GM10248 (cell line): ENCODE measurements around the gene PRICKLE4.
"Not testable (repeated sequence)": the region's sequence is repeated elsewhere in the genome, so short reads cannot be mapped to it uniquely, and the experiment has no call there.

Experiments used
- CTCF ChIA-PET: fragments of 300-600 bp; sonication (Branson Sonifier 250); formaldehyde crosslinking; extraction: SDS; loops from one replicate; lab custom pipeline; 2021; ENCODE audit warnings: antibody characterized with exemption; lab: Yijun Ruan, JAX
- POLR2A ChIA-PET: fragments of 350-650 bp; sonication (Branson Sonifier 250); formaldehyde crosslinking; extraction: SDS; loops from one replicate; lab custom pipeline; 2020; ENCODE audit warnings: antibody characterized with exemption; lab: Yijun Ruan, JAX
- DNase-seq: peaks from one replicate; pipeline ENCODE4 v3.0.0; 2012; ENCODE audit errors: extremely low spot score
- TF ChIP-seq, protein P1 (sequence below): IDR thresholded peaks from 2 replicates; pipeline ENCODE4 v1.5.1; 2012; ENCODE audit warnings: mild to moderate bottlenecking, low read depth; ENCODE audit errors: extremely low read depth, missing control alignments, control extremely low read depth

PRICKLE4 gene

DNA sequence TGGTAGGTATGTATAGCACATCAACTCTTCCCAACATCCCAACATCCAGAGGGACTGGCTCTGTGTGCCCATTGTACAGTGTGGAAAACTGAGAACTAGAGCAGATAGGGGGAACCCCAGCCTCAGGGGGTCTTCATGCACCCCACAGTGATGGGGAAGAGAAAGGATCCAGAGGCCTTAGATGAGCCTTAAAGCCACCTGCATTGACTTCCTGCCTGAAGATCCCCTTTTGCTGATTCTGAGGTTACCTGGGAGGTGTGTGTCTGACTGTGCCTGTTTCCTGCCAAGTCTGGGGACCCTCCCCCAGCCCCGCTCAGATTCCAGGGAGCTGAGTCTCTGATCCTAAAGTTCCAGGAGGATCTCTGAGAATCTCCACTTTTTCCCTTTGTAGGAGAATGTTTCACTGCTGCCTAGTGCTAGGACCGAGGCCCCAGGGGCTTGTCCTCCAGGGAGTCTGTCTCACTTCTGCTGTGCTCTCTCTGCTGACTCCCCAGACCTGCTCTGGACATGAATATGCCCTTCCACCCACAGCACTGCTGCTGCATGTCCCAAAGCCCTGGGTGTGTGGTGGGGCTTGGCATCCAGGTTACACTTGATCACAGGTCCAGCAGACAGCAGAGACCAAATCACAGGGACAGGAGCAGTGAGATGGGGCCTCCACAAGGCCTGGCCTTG is 20.5 kb upstream of the PRICKLE4 start:
- TF ChIP-seq, protein P1, sequence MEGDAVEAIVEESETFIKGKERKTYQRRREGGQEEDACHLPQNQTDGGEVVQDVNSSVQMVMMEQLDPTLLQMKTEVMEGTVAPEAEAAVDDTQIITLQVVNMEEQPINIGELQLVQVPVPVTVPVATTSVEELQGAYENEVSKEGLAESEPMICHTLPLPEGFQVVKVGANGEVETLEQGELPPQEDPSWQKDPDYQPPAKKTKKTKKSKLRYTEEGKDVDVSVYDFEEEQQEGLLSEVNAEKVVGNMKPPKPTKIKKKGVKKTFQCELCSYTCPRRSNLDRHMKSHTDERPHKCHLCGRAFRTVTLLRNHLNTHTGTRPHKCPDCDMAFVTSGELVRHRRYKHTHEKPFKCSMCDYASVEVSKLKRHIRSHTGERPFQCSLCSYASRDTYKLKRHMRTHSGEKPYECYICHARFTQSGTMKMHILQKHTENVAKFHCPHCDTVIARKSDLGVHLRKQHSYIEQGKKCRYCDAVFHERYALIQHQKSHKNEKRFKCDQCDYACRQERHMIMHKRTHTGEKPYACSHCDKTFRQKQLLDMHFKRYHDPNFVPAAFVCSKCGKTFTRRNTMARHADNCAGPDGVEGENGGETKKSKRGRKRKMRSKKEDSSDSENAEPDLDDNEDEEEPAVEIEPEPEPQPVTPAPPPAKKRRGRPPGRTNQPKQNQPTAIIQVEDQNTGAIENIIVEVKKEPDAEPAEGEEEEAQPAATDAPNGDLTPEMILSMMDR = no peak
- ChIA-PET CTCF (interaction anchor here (1.0 to 1.6 kb wide), 3 partner anchors 8 to 17 kb away, joined by 3 to 5 read pairs (median 4); no protein-coding TSS in a partner anchor), POLR2A (no interaction called here)
- DNase-seq = no peak

DNA sequence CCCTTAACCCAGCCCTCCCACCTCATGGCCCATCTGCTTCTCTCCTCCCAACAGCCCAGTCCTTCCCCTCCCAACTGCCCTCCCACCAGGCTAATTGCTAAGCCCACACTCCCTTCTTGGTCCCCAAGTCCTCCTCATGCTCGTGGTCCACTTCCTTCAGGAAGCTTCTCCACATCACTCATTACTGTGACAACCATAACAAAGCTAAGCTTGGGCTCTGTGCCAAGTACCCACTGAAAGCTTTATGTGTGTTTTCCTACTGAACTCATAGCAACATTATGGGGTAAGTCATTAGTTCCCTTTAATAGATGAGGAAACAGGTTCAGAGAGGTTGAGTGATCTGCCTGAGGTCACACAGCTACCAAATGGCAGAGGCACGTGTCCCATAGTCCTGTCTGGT is 17.1 kb upstream of the PRICKLE4 start:
- ChIA-PET POLR2A (no interaction called here), CTCF (interaction anchor here (0.7 to 1.0 kb wide), 2 partner anchors 14 to 23 kb away, joined by 3 to 4 read pairs; no protein-coding TSS in a partner anchor)
- no peak for DNase-seq
- TF ChIP-seq, protein P1 = no peak

DNA sequence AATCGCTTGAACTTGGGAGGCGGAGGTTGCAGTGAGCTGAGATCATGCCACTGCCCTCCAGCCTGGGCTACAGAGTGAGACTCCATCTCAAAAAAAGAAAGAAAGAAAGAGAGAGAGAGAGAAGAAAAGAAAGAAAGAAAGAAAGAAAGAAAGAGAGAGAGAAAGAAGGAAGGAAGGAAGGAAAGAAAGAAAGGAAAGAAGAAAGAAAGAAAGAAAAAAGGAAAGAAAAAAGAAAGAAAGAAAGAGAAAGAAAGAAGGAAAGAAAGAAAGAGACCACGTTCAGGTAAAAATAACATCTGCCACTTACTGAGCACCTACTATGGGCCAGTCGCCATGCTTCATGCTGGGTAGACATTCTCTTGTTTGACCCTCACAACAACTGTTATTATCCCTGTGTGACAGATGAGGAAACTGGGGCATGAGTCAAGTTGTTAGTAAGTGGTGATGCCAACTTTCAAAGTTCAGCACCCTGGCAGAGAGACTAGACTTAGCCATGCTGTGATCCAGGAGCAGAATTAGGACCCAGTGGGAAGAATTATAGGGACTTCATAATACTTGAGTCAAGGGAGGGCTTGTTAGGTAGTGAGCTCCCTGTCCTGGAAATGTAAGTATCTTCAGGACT is 14.4 kb upstream of the PRICKLE4 start:
- CTCF ChIA-PET = interaction anchor here (0.9 to 1.5 kb wide), 4 partner anchors 9 to 398 kb away, joined by 3 to 4 read pairs (median 3); no protein-coding TSS in a partner anchor
- DNase-seq, POLR2A ChIA-PET: not testable (repeated sequence)

DNA sequence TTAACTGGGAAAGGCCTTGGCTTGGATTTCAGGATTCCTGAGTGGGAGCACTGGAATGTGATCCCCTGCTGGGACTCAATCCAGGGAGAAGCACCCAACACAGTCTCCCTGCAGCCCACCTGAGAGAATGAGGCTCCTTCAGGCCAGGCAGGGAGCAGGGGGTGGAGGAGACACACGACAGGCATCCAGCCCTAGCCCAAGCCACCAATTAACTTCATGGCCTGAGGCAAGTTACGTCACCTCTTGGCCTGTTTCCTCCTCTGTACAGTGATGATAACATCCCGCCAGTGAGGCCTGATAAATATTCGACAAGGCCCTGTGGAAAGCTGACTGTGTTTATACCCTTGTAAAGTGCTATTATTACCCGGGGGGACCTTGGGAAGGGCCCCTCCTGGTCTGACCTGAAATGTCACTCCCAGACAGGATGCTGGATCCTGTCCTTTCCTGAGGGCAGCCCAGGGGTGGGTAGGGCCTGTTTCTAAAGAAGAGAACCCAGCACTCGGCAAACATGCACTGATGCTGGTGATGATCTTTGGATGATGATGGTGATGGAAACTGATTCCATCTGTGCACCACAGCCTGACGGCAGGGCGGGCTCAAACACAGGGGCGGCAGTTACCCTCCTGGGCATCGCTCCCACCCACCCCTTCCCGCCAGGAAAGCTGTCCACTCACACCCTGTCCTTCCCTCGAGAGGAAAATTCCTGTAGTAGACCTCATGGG is 13.3 kb upstream of the PRICKLE4 start:
- ChIA-PET CTCF (interaction anchor here (0.9 to 4.0 kb wide), 9 partner anchors 8 to 399 kb away, joined by 3 to 22 read pairs (median 4); partner anchors contain the start of genes PGC and TOMM6), POLR2A (no interaction called here)
- TF ChIP-seq, protein P1 = no peak
- DNase-seq = no peak

DNA sequence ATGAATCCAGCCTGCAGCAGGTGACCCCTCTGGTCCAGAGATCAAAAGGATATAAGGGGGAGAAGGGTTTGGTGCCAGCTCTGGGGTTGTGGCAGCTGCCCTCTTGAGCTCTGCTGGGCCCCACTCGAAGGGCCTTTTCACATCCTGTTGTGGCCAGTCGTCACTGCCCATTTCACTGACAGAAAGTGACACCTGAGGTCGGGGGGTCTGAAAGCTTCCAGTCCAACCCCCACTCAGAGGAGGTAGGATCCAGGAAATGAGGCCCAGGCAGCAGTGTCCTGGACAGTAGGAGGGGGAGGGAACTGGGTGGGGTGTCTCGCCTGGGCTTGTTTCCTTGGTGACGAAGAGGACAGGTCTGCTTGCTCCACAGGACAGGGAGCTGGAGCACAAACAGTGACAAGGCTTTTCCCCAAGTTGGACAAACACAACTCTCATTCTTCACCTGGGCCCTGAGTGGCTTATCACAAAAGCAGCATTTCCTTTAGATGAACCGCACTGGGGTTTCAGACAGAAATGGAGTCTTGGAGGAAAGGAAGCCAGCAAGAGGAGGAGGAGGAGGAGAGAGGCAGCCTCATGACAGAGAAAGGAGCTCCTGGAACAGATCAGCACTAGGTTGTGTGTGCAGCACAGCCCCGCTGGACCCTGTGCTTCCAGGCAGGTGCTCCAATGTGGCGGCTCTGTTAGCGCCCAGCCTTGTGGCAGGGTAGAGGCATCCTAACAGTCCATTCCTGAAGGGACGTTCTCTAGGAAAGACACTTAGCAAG is 11.9 kb upstream of the PRICKLE4 start:
- TF ChIP-seq, protein P1 = no peak
- ChIA-PET CTCF (interaction anchor here (0.6 to 4.0 kb wide), 10 partner anchors 9 to 275 kb away, joined by 3 to 22 read pairs (median 3); partner anchors contain the start of genes PGC and TOMM6), POLR2A (no interaction called here)
- no peak for DNase-seq

DNA sequence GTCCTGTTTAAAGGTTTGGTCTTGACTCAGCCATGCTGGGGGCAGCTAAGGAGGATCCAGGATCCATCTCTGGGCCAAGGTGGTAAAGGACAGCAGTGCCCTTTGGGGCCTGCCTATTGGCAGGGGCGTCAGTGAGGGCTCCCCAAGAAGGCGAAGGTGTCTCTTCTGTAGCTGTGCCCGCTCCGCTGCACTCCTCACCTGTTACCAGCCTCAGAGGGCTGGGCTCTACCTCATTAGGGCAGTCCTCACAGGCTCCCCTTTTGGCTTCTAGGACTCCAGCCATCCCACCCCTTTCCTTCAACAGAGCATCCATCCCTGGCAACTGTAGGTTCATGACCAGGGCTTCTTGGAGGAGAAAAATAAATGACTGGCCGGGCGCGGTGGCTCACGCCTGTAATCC is 11.2 kb upstream of the PRICKLE4 start:
- no peak for DNase-seq
- ChIA-PET CTCF (interaction anchor here (0.6 to 4.0 kb wide), 5 partner anchors 18 to 275 kb away, joined by 3 to 22 read pairs (median 3); partner anchors contain the start of gene TOMM6), POLR2A (no interaction called here)
- TF ChIP-seq, protein P1 = no peak
